Measurements from ENCODE around the gene FBLN1.

DNA sequence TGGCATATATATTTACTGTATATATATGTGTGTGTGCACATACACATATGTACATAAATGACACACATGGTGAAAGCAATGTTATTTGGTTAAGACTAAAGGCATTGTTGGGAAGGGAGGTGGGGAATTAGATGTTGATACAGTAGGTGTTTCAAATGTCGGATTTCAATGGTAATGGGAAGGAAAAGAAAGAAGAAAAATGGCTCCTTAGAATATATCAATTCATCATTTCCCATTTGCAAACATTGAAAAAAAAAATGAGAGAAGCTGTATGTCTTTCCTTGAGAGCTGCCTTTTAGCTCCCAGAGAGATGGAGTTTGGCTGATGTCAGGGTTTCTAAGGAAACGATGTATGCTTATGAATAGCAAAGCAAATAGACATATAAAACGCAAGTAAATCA is 135.5 kb downstream of the FBLN1 start:
- no peak for TF ChIP-seq EZH2 (IDR thresholded peaks at IDR 0.05; ENCODE audit: borderline replicate concordance, insufficient read depth, low read depth, low read length, poor library complexity, severe bottlenecking)
- TF ChIP-seq, protein P1, sequence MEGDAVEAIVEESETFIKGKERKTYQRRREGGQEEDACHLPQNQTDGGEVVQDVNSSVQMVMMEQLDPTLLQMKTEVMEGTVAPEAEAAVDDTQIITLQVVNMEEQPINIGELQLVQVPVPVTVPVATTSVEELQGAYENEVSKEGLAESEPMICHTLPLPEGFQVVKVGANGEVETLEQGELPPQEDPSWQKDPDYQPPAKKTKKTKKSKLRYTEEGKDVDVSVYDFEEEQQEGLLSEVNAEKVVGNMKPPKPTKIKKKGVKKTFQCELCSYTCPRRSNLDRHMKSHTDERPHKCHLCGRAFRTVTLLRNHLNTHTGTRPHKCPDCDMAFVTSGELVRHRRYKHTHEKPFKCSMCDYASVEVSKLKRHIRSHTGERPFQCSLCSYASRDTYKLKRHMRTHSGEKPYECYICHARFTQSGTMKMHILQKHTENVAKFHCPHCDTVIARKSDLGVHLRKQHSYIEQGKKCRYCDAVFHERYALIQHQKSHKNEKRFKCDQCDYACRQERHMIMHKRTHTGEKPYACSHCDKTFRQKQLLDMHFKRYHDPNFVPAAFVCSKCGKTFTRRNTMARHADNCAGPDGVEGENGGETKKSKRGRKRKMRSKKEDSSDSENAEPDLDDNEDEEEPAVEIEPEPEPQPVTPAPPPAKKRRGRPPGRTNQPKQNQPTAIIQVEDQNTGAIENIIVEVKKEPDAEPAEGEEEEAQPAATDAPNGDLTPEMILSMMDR (IDR thresholded peaks at IDR 0.05): no peak

All from B cell (primary cell).